OCI-LY1 (cell line): Measurements from ENCODE around the gene DUS2.
A peak's percentile ranks its signal among the peaks of the same experiment; 100 is the strongest.
"Not testable (repeated sequence)": the region's sequence is repeated elsewhere in the genome, so short reads cannot be mapped to it uniquely, and the experiment has no call there.

Source experiments
- H2AFZ ChIP-seq: fragments of 200-600 bp; sonication (generic), shearing (Covaris generic); 2 replicates; pipeline ENCODE4 v1.6.0; 2014; ENCODE audit warnings: antibody characterized with exemption, mild to moderate bottlenecking, low read length
- H3F3A ChIP-seq: fragments of 200-600 bp; sonication (generic), shearing (Covaris generic); 2 replicates; pipeline ENCODE4 v1.6.0; 2014; ENCODE audit warnings: mild to moderate bottlenecking, antibody characterized with exemption, low read length, moderate library complexity; ENCODE audit not compliant: insufficient read depth
- H3K27ac ChIP-seq: fragments of 200-600 bp; sonication (generic); 2 replicates; pipeline ENCODE4 v1.5.1; 2014; ENCODE audit warnings: low read length, mixed run types, mild to moderate bottlenecking, low read depth; ENCODE audit not compliant: poor library complexity, severe bottlenecking
- H3K27me3 ChIP-seq: fragments of 200-600 bp; sonication (generic); 2 replicates; pipeline ENCODE4 v1.6.0; 2014; ENCODE audit warnings: antibody characterized with exemption, mild to moderate bottlenecking, low read length, moderate library complexity; ENCODE audit not compliant: insufficient read depth
- H3K36me3 ChIP-seq: fragments of 200-600 bp; sonication (generic); 2 replicates; pipeline ENCODE4 v1.6.1; 2014; ENCODE audit warnings: mild to moderate bottlenecking, antibody characterized with exemption, low read length, moderate library complexity, mixed read lengths; ENCODE audit not compliant: insufficient read depth
- H3K4me1 ChIP-seq: fragments of 200-600 bp; sonication (generic); 2 replicates; pipeline ENCODE4 v1.5.1; 2014; ENCODE audit warnings: mild to moderate bottlenecking, low read length, moderate library complexity; ENCODE audit not compliant: insufficient read depth, severe bottlenecking
- H3K4me2 ChIP-seq: fragments of 200-600 bp; sonication (generic), shearing (Covaris generic); 2 replicates; pipeline ENCODE4 v1.6.1; 2014; ENCODE audit warnings: low read length
- H3K4me3 ChIP-seq: fragments of 200-600 bp; sonication (generic); 2 replicates; pipeline ENCODE4 v1.5.1; 2014; ENCODE audit warnings: low read length, low read depth, mild to moderate bottlenecking, mixed read lengths; ENCODE audit not compliant: poor library complexity, severe bottlenecking
- H3K79me2 ChIP-seq: fragments of 200-600 bp; shearing (Covaris generic); 2 replicates; pipeline ENCODE4 v1.6.1; 2016; ENCODE audit warnings: mixed run types, low read length, mixed read lengths; ENCODE audit not compliant: insufficient read depth
- H3K9ac ChIP-seq: fragments of 200-600 bp; sonication (generic), shearing (Covaris generic); 2 replicates; pipeline ENCODE4 v1.6.1; 2014; ENCODE audit warnings: mild to moderate bottlenecking, low read length, mixed read lengths
- H3K9me2 ChIP-seq: fragments of 200-600 bp; sonication (generic), shearing (Covaris generic); 2 replicates; pipeline ENCODE4 v1.6.1; 2014; ENCODE audit warnings: low read depth, mild to moderate bottlenecking, low read length, mixed read lengths
- H3K9me3 ChIP-seq: fragments of 200-600 bp; shearing (Covaris generic); 2 replicates; pipeline ENCODE4 v1.6.1; 2014; ENCODE audit warnings: low read length, mixed read lengths
- H4K20me1 ChIP-seq: fragments of 200-600 bp; sonication (generic), shearing (Covaris generic); 2 replicates; pipeline ENCODE4 v1.6.0; 2016; ENCODE audit warnings: mild to moderate bottlenecking, low read length; ENCODE audit not compliant: insufficient read depth
- EZH2 ChIP-seq: fragments of 200-600 bp; sonication (generic), shearing (Covaris generic); IDR thresholded peaks from 2 replicates; pipeline ENCODE4 v1.8.0; 2017; ENCODE audit warnings: borderline replicate concordance, mixed run types, mild to moderate bottlenecking, antibody characterized with exemption, low read length, moderate library complexity, mixed read lengths
- TF ChIP-seq, protein P1 (sequence below): fragments of 200-600 bp; sonication (generic), shearing (Covaris generic); IDR thresholded peaks from 2 replicates; pipeline ENCODE4 v1.5.1; 2017; ENCODE audit warnings: mild to moderate bottlenecking, antibody characterized with exemption, low read length, moderate library complexity, mixed read lengths

The DUS2 gene

DNA sequence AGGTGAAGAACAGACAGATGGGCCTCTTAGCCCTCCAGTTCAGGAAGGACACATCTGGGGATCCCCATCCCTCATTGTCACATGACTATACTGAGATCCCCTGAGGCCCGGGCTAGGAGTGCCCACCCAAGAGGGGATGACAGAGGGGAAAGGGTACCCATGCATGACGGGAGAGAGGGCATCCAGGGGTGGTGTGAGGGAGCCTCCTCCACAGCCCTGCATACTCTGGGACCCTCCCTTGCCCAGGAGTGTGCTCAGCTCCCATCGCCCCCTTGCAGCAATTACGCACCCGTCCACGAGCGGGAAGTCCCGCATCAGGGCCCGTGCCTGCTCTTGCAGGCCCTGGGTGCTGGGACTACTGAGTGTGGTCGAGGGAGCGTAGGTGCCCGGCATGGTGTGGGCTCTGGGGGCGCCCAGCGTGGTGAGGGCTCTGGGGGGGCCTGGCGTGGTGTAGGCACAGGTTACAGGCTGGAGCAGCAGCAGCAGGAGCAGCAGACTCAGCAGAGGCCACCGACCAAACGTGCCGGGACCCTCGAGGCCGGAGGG, 30.4 kb upstream of the DUS2 start:
- Histone ChIP-seq H3K79me2 (no peaks in the 10 kb centered on the region), H3K27me3 (no peaks in the 10 kb centered on the region), H3K9ac (peak overlapping the region; percentile 20; the same call in 1 of the 2 replicates), H4K20me1 (no peaks in the 10 kb centered on the region), H2AFZ (no peak overlapping the region), H3K9me3 (no peaks in the 10 kb centered on the region), H3K4me3 (peak overlapping the region; percentile 44), H3K27ac (no peak overlapping the region), H3K4me1 (peaks cover 15% of the 10 kb centered on the region), H3K36me3 (no peaks in the 10 kb centered on the region), H3F3A (no peaks in the 10 kb centered on the region), H3K4me2 (peak overlapping the region; percentile 64), H3K9me2 (no peaks in the 10 kb centered on the region)
- TF ChIP-seq EZH2, result no peak
- TF ChIP-seq, protein P1, sequence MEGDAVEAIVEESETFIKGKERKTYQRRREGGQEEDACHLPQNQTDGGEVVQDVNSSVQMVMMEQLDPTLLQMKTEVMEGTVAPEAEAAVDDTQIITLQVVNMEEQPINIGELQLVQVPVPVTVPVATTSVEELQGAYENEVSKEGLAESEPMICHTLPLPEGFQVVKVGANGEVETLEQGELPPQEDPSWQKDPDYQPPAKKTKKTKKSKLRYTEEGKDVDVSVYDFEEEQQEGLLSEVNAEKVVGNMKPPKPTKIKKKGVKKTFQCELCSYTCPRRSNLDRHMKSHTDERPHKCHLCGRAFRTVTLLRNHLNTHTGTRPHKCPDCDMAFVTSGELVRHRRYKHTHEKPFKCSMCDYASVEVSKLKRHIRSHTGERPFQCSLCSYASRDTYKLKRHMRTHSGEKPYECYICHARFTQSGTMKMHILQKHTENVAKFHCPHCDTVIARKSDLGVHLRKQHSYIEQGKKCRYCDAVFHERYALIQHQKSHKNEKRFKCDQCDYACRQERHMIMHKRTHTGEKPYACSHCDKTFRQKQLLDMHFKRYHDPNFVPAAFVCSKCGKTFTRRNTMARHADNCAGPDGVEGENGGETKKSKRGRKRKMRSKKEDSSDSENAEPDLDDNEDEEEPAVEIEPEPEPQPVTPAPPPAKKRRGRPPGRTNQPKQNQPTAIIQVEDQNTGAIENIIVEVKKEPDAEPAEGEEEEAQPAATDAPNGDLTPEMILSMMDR, result no peak

DNA sequence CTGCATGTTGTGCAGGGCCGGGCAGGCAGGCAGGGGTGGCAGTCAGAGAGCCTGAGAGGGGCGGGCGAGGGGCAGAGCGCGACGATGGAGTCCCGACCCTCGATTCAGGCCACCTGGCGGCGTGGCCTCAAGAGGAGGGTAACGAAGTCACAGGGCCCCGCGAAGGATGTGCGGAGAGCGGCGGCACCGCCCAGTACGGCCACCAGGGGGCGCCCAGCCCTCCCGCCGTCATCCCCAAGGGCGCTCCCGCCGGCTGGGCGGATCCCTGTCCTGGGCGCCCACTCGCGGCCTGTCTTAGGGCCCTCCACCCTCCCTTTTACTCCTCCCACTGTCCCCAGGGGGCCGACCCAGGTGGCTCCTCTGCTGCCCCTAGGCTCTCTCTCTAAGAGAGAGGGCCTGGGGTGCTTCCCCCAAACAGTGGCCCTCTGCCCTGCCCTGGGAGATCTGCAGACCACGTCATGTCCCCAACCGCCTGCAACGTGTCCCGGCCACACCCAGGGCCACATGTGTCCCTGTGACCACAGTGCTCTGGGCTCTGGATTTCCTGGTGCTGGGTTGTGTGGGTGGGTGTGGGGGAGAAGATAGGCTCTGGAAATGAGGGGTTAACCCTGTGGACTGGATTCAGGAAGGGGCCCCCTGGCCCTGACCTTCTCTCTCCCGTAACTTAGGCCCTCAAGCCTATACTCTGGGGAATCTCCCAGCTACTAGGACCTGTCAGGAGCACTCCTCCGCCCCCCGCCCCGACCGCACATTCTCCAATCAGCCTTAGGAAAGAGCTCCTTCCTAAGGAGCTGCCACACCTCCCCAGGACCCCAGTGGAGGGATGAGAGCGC, 29.7 kb upstream of the DUS2 start:
- no peak overlapping the region for H2AFZ ChIP-seq
- no peaks in the 10 kb centered on the region for H4K20me1 ChIP-seq
- no peaks in the 10 kb centered on the region for H3K9me3 ChIP-seq
- no peaks in the 10 kb centered on the region for H3K27me3 ChIP-seq
- H3K27ac ChIP-seq, result no peak overlapping the region
- no peaks in the 10 kb centered on the region for H3K9me2 ChIP-seq
- peak overlapping the region; percentile 64 for H3K4me2 ChIP-seq
- peak overlapping the region; percentile 46; the same call in 1 of the 2 replicates for H3K9ac ChIP-seq
- H3K36me3 ChIP-seq, result no peaks in the 10 kb centered on the region
- H3F3A ChIP-seq, result no peaks in the 10 kb centered on the region
- no peaks in the 10 kb centered on the region for H3K79me2 ChIP-seq
- H3K4me3 ChIP-seq, result peak overlapping the region; percentile 44
- peaks cover 15% of the 10 kb centered on the region for H3K4me1 ChIP-seq
- TF ChIP-seq, protein P1, result peak; percentile 93
- no peak for TF ChIP-seq EZH2

DNA sequence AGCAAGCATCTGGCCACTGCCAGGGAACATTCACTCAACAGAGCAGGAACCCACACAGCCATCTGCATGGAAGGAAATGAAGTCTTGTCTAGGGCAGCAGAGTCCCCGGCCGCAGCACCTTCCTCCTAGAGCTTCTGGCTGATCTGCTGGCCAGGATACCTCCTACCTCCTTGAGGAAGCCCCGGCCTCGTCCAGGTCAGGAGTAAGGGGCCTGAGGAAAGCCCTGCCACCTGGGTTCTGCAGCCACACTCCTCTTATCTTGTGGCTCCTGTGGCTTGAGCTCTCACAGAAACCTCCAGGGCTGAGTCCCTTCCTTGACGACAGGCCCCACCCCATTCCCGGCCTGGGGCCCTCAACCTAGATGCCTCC, 29.1 kb upstream of the DUS2 start:
- H3K27ac ChIP-seq, result not testable (repeated sequence)

More for the DNA sequence above, 29.1 kb upstream of the DUS2 start:
- H2AFZ ChIP-seq, H3K36me3 ChIP-seq, H3K27me3 ChIP-seq, H4K20me1 ChIP-seq, H3K9ac ChIP-seq, H3K4me2 ChIP-seq, H3K9me3 ChIP-seq, H3F3A ChIP-seq, H3K4me3 ChIP-seq, H3K9me2 ChIP-seq, H3K79me2 ChIP-seq: not testable (repeated sequence)
- H3K4me1 ChIP-seq, result peaks cover 18% of the 10 kb centered on the region
